GM12878 (cell line): ENCODE results near the gene ZKSCAN5. TPM values are rescaled to one million over a fixed set of nuclear protein-coding genes. Genes with fewer than 3 reads are reported as not detected.
A peak's percentile ranks its signal among the peaks of the same experiment; 100 is the strongest.

Experiments
- BRCA1 ChIP-seq: IDR thresholded peaks from 2 replicates; pipeline ENCODE4 v1.6.1; 2011; ENCODE audit warnings: low read depth, low read length, improper control_type of control experiment
- FOXK2 ChIP-seq: fragments of 450-650 bp; IDR thresholded peaks from 2 replicates; pipeline ENCODE4 v1.6.1; 2017; ENCODE audit warnings: mild to moderate bottlenecking, moderate library complexity
- HCFC1 ChIP-seq: fragments of 150-350 bp; IDR thresholded peaks from 2 replicates; pipeline ENCODE4 v1.6.1; 2014; ENCODE audit warnings: low read length
- IRF4 ChIP-seq: IDR thresholded peaks from 2 replicates; pipeline ENCODE4 v1.6.1; 2011; ENCODE audit warnings: low read depth, low read length
- KLF5 ChIP-seq: fragments of 450-650 bp; IDR thresholded peaks from 2 replicates; pipeline ENCODE4 v1.6.1; 2014; ENCODE audit warnings: mild to moderate bottlenecking; ENCODE audit not compliant: partially characterized antibody
- MEF2A ChIP-seq: IDR thresholded peaks from 2 replicates; pipeline ENCODE4 v1.6.1; 2011; ENCODE audit warnings: low read depth, mild to moderate bottlenecking, low read length, moderate library complexity; ENCODE audit not compliant: insufficient read depth
- MYB ChIP-seq: fragments of 150-350 bp; IDR thresholded peaks from 2 replicates; pipeline ENCODE4 v1.6.1; 2014; ENCODE audit warnings: mild to moderate bottlenecking, low read depth, low read length, borderline replicate concordance
- RUNX3 ChIP-seq: IDR thresholded peaks from 2 replicates; pipeline ENCODE4 v1.6.1; 2012; ENCODE audit warnings: low read length, inconsistent platforms
- SIN3A ChIP-seq: IDR thresholded peaks from 2 replicates; pipeline ENCODE4 v1.6.1; 2012; ENCODE audit warnings: low read depth, low read length, improper control_type of control experiment
- SREBF2 ChIP-seq: IDR thresholded peaks from 2 replicates; pipeline ENCODE4 v1.6.1; 2012; ENCODE audit warnings: mild to moderate bottlenecking, low read length
- TAF1 ChIP-seq: IDR thresholded peaks from 2 replicates; pipeline ENCODE4 v1.6.1; 2011; ENCODE audit warnings: mild to moderate bottlenecking, low read depth, low read length, borderline replicate concordance
- TBL1XR1 ChIP-seq: IDR thresholded peaks from 2 replicates; pipeline ENCODE4 v1.6.1; 2012; ENCODE audit warnings: low read depth, low read length, improper control_type of control experiment
- ZSCAN29 ChIP-seq: fragments of 450-650 bp; IDR thresholded peaks from 2 replicates; pipeline ENCODE4 v1.6.1; 2017; ENCODE audit warnings: mild to moderate bottlenecking, moderate library complexity
- polyA plus RNA-seq, 11 experiments: library from polyadenylated mRNA; depleted of rRNA in 4 of 11; unstranded in 6 of 11; stranded (reverse) in 5 of 11; fragments of >200 nt; fragmentation: Nextera tagmentation in 4 of 11; fragmentation: Illumina TruSeq in 1 of 11; extraction: Ambion mirVana in 4 of 11; extraction: Trizol in 1 of 11; gene quantifications; 1 replicate in 1 of 11; 2 replicates in 10 of 11; pipeline versions ENCODE4 v1.2.1 to v1.2.3, GENCODE V29; 2011 to 2016; ENCODE audit warnings: inconsistent platforms in 2 of 11, missing spikeins in 2 of 11, low read depth in 1 of 11
- total RNA-seq, 4 experiments: library from RNA; depleted of rRNA in 3 of 4; stranded (reverse); fragments of >200 nt in 3 of 4; fragmentation: Illumina TruSeq in 1 of 4; extraction: Trizol in 1 of 4; gene quantifications; 2 replicates each; pipeline versions ENCODE4 v1.2.1 to v1.2.3, GENCODE V29; 2013 to 2021
- TF ChIP-seq, protein P1 (sequence below): fragments of 450-650 bp; formaldehyde crosslinking; IDR thresholded peaks from 2 replicates; pipeline ENCODE4 v1.4.0; 2022; ENCODE audit warnings: mild to moderate bottlenecking, moderate library complexity
- TF ChIP-seq, protein P2 (sequence below): fragments of 450-650 bp; IDR thresholded peaks from 2 replicates; pipeline ENCODE4 v1.6.1; 2018; ENCODE audit warnings: borderline replicate concordance, mild to moderate bottlenecking; ENCODE audit not compliant: partially characterized antibody
- TF ChIP-seq, protein P3 (sequence below): fragments of 450-650 bp; IDR thresholded peaks from 2 replicates; pipeline ENCODE4 v1.6.1; 2014; ENCODE audit warnings: mild to moderate bottlenecking
- TF ChIP-seq, protein P4 (sequence below): IDR thresholded peaks from 2 replicates; pipeline ENCODE4 v1.6.1; 2012; ENCODE audit warnings: low read depth, low read length, improper control_type of control experiment
- TF ChIP-seq, protein P5 (sequence below): fragments of 450-650 bp; formaldehyde crosslinking; IDR thresholded peaks from 2 replicates; pipeline ENCODE4 v1.4.0; 2020; ENCODE audit warnings: mild to moderate bottlenecking, moderate library complexity

Gene ZKSCAN5
- total and polyA plus RNA-seq, 10 of the 15 experiments (the other 5 are each of a cell fraction or from before 2014, with no cell fraction given): 2.5 to 10.1 (median 7.7) TPM

DNA sequence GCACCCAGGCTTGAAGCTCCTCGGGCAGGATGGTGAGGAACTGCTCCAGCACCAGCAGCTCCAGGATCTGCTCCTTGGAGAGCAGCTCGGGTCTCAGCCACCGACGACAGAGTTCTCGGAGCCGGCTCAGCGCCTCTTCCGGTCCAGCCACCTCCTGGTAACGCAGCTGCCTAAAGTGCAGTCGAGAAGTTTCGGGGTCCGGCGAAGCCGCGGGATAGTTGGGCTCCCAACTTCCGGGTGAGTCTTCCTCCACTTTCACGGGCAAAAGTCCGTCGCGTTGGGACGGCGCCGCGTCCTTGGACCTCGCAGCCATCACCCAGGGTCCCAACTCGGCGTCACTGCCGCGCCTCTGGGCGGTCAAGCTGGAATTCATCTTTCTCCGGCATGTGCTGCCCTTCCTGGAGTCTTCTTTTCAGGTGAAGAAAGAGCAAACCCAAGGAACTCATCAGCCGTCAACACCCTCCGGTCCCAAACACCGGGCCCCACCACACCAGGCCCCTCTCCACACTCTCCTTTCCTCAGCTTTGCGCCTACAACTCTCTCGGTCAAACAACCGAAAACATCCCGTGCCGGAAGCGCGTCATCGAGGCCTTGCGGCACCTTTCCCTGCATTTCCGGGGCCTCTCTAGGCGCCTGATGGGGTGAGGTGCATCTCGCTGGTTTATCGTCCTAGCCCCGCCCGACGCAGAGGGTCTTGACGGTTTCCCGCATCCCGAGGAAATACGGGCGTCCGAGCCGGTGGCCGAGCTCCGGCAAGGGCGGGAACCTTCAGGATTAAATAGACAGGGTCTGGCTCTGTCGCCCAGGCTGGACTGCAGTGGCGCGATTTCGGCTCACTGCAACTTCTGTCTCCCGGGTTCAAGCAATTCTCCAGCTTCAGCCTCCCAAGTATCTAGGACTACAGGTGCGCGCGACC, 4.5 kb upstream of the ZKSCAN5 start, which contains the start of gene ZNF394 (continued):
- TF ChIP-seq, protein P1, sequence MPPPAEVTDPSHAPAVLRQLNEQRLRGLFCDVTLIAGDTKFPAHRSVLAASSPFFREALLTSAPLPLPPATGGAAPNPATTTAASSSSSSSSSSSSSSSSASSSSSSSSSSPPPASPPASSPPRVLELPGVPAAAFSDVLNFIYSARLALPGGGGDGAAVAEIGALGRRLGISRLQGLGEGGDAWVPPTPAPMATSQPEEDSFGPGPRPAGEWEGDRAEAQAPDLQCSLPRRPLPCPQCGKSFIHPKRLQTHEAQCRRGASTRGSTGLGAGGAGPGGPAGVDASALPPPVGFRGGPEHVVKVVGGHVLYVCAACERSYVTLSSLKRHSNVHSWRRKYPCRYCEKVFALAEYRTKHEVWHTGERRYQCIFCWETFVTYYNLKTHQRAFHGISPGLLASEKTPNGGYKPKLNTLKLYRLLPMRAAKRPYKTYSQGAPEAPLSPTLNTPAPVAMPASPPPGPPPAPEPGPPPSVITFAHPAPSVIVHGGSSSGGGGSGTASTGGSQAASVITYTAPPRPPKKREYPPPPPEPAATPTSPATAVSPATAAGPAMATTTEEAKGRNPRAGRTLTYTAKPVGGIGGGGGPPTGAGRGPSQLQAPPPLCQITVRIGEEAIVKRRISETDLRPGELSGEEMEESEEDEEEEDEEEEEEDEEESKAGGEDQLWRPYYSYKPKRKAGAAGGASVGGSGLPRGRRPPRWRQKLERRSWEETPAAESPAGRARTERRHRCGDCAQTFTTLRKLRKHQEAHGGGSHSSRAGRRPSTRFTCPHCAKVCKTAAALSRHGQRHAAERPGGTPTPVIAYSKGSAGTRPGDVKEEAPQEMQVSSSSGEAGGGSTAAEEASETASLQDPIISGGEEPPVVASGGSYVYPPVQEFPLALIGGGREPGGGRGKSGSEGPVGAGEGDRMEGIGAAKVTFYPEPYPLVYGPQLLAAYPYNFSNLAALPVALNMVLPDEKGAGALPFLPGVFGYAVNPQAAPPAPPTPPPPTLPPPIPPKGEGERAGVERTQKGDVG (CRISPR knock-in tag): no peak
- TF ChIP-seq SREBF2 (no peak), MYB (no peak), KLF5 (peak; percentile 66), SIN3A (peak; percentile 51; the same call in 1 of the 2 replicates), TBL1XR1 (no peak), IRF4 (no peak), ZSCAN29 (no peak), BRCA1 (no peak), FOXK2 (0 out of 2 replicates have a peak, but pooled peaks have one; percentile 21), HCFC1 (peak; percentile 78), RUNX3 (peak; percentile 76), TAF1 (peak; percentile 84; the same call in 1 of the 2 replicates), MEF2A (peak; percentile 29; the same call in 1 of the 2 replicates)
- TF ChIP-seq, protein P2, sequence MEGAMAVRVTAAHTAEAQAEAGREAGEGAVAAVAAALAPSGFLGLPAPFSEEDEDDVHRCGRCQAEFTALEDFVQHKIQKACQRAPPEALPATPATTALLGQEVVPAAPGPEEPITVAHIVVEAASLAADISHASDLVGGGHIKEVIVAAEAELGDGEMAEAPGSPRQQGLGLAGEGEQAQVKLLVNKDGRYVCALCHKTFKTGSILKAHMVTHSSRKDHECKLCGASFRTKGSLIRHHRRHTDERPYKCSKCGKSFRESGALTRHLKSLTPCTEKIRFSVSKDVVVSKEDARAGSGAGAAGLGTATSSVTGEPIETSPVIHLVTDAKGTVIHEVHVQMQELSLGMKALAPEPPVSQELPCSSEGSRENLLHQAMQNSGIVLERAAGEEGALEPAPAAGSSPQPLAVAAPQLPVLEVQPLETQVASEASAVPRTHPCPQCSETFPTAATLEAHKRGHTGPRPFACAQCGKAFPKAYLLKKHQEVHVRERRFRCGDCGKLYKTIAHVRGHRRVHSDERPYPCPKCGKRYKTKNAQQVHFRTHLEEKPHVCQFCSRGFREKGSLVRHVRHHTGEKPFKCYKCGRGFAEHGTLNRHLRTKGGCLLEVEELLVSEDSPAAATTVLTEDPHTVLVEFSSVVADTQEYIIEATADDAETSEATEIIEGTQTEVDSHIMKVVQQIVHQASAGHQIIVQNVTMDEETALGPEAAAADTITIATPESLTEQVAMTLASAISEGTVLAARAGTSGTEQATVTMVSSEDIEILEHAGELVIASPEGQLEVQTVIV: no peak
- TF ChIP-seq, protein P3, sequence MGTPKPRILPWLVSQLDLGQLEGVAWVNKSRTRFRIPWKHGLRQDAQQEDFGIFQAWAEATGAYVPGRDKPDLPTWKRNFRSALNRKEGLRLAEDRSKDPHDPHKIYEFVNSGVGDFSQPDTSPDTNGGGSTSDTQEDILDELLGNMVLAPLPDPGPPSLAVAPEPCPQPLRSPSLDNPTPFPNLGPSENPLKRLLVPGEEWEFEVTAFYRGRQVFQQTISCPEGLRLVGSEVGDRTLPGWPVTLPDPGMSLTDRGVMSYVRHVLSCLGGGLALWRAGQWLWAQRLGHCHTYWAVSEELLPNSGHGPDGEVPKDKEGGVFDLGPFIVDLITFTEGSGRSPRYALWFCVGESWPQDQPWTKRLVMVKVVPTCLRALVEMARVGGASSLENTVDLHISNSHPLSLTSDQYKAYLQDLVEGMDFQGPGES: no peak
- TF ChIP-seq, protein P4, sequence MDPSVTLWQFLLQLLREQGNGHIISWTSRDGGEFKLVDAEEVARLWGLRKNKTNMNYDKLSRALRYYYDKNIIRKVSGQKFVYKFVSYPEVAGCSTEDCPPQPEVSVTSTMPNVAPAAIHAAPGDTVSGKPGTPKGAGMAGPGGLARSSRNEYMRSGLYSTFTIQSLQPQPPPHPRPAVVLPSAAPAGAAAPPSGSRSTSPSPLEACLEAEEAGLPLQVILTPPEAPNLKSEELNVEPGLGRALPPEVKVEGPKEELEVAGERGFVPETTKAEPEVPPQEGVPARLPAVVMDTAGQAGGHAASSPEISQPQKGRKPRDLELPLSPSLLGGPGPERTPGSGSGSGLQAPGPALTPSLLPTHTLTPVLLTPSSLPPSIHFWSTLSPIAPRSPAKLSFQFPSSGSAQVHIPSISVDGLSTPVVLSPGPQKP: peak; percentile 76
- TF ChIP-seq, protein P5, sequence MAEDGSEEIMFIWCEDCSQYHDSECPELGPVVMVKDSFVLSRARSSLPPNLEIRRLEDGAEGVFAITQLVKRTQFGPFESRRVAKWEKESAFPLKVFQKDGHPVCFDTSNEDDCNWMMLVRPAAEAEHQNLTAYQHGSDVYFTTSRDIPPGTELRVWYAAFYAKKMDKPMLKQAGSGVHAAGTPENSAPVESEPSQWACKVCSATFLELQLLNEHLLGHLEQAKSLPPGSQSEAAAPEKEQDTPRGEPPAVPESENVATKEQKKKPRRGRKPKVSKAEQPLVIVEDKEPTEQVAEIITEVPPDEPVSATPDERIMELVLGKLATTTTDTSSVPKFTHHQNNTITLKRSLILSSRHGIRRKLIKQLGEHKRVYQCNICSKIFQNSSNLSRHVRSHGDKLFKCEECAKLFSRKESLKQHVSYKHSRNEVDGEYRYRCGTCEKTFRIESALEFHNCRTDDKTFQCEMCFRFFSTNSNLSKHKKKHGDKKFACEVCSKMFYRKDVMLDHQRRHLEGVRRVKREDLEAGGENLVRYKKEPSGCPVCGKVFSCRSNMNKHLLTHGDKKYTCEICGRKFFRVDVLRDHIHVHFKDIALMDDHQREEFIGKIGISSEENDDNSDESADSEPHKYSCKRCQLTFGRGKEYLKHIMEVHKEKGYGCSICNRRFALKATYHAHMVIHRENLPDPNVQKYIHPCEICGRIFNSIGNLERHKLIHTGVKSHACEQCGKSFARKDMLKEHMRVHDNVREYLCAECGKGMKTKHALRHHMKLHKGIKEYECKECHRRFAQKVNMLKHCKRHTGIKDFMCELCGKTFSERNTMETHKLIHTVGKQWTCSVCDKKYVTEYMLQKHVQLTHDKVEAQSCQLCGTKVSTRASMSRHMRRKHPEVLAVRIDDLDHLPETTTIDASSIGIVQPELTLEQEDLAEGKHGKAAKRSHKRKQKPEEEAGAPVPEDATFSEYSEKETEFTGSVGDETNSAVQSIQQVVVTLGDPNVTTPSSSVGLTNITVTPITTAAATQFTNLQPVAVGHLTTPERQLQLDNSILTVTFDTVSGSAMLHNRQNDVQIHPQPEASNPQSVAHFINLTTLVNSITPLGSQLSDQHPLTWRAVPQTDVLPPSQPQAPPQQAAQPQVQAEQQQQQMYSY (CRISPR knock-in tag): no peak
